Dermis blood vessel endothelial cell (primary cell): ENCODE measurements around the gene PLD5. TPM values are rescaled to one million over a fixed set of nuclear protein-coding genes. Genes with fewer than 3 reads are reported as not detected.
"Not testable (repeated sequence)": the region's sequence is repeated elsewhere in the genome, so short reads cannot be mapped to it uniquely, and the experiment has no call there.

Experiments used
- DNase-seq: peaks from one replicate; pipeline ENCODE4 v3.0.0; 2010
- total RNA-seq: library from RNA; depleted of rRNA; stranded (reverse); fragments of >200 nt; gene quantifications from 2 replicates; pipeline ENCODE4 v1.2.3, GENCODE V29; 2014

PLD5 gene
- total RNA-seq, 1 donor from 2014 or later, result not detected

DNA sequence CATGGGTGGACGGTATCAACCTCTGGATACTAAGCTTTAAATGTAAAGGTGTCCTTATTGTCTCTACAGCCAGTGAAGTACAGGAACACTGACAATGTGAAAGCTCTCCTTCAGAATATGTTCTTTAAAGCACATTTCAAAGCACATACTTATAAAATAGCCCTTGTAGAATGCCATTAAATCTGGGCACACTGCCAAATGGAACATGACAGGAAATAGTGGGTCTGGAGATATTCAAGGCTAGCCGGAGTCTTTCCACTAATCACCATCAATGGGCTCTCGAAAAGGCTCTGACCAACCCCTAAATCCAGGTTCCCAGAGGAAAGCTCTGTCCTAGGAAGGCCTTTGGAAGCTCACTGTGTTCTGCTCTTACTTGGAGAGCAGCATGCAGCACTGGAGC is 46.6 kb downstream of the PLD5 start:
- no peak for DNase-seq

DNA sequence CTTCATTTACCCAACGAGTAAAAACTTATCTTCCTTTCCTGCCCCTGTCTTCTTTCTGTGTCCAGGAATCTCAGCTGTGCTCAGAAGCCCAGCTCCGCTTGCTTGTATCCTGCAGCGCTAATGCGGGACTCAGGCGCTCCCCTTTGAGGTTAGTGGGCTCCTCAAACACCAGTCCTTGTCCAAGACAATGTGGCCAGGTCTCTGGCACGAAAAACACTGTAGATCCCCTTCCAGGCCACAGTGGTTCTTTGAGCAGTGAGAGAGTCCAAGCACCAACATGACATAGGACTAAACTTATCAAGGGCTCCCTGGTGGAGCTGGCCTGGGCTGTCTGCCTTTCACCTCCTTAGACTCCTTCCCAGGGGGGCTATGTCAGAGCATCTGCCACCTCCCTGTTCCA is 53.7 kb downstream of the PLD5 start:
- DNase-seq, result no peak

DNA sequence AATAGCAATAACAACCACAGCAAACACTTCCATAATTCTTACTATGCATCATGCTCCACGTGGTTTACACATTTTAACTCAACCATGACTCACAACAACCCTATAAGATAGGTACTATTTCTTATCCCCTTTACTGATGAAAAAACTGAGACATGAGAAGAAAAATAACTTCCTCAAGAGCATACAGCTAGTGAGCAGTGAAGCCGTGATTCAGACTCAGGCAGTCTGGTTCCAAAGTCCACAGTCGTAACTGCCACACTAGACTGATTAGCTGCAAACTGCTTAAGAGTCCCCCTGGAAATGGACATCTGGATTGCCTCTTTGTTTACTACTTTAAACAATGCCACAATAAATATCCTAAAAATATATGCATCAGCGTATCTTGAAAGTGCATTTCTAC is 55.7 kb downstream of the PLD5 start:
- no peak for DNase-seq

DNA sequence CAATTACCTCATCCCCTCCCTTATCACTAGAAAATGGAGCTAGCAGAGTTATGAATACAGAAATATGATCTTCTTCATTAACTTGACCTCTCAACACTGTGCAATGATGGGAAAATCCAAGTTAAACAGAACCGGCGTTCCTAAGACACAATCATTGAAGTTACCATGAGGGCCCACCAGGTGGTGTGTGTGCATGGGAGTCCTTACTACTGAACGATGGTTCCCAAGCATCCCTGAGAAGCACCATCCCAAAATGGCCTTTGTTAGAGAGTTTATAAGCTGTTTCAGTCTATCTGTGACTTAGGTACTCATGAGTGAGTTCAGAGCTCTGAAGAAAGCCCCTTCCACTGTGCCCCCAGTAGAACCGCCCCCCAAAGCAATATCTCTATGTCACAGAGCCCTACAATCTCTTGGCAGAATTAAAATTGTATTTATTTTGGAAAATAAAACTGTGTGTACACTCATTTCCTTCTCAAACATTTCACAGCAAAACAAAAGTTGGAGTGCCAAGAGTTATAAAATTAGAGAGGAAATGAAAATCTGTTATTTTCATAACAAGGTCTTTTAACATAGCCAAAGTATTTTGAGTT is 56.8 kb downstream of the PLD5 start:
- peak; percentile 64 for DNase-seq

DNA sequence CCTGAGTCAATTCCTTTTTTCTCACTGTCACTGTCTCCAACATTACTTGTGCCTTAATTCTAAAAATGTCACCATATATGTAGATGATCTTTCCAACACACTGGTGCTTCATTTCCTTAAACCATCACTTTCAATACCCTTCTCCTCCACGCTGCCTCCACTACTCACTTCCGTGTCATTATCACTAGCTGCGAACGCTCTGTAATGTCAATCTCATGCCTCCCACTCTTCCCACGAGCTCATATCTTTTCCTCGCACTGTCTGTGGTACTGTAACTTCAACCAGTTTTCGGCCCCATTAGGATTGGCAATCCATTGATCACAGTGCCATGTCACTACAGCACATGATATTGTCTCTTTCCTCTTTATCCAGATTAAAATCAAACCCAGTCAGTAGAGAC is 61.6 kb downstream of the PLD5 start:
- DNase-seq, result no peak

DNA sequence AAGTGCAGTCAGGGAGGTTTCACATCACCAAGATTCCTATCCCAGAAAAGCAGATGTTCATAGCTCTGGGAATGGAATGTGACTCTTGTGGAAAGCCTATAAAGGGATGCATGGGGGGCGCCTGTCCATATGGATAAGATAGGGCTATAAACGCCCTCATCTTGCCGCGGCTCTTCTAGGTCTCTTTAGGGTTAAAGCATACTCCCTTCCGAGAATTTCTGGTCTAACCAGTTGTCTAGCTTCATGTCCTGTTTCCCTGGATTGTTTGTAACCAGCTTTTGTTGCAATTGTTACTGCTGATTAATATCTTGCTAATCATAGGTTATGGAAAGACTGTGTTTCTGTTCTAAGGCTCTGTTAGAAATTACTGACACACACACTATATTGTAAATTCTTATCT is 64.8 kb downstream of the PLD5 start:
- not testable (repeated sequence) for DNase-seq

DNA sequence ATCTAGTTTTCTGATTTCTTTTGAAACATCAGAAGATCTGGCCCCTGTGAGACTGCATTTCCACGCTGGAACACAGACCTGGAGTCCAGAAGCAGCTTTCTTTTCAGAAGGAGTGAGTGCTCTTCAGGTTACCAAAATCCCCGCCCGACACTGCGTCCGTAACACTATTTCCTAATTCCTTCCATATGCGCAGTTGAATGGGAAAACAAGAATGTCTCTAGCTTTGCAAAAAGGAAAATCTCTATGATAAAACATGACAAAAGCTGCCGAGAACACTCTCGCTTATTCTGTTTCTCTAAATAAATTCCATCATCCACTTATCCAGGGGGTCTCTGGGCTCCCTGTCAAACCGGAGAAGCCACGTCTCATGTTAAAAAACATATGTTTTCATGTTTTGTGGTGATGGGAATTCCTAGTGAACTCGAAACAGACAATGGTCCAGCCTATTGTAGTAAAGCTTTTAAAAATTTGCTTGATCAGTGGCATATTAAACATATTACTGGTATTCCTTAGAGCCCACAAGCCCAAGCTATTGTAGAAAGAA is 67.7 kb downstream of the PLD5 start:
- DNase-seq, result no peak

DNA sequence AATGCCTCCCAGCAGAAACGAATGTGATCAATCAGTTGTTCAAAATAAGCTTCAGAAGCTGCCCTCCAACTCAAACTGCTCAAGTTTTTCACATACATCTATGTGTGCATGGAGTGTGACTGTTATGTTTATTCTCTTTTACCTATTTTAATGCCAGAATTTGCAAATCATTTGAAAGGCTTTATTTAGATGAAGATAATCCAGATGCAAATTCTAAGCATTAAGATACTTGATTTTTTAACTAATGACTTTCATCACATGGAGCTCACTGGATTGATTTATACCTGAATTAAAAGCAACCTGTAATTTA is 69.5 kb downstream of the PLD5 start:
- no peak for DNase-seq

DNA sequence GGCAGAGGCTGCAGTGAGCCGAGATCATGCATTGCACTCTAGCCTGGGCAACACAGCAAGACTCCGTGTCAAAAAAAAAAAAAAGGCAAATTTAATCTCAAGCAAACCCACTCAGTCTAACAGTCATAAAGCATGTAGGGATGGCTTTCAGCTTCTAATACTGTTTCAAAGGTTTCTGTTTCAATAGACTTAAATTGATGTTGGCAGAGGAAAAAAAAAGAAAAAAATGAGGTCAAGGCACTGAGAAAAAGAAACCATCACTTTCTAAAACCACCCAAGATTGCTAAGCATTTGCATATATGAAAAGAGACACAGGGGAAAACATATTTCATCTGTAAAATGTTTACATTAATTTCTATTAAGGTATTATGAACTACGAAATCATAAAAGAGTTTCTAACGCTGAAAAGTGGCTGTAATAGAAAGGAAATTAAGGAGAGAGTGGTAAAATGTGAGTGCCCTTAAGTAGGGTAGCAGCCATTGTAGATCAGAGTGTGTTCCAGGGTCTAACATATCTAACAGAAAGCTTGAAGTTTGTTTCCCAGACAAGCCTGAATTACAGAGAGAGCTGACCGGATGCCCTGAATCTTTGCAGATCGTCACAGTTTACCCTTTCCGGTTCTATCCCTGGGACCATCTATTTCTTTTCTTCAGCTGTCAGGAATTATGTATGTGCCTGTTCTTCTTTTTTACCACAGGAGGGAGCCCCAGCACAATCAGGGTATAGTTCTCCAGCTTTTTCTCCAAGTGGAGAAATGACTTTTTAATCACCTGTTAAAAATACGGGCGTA is 70.0 kb downstream of the PLD5 start:
- peak; percentile 60 for DNase-seq

DNA sequence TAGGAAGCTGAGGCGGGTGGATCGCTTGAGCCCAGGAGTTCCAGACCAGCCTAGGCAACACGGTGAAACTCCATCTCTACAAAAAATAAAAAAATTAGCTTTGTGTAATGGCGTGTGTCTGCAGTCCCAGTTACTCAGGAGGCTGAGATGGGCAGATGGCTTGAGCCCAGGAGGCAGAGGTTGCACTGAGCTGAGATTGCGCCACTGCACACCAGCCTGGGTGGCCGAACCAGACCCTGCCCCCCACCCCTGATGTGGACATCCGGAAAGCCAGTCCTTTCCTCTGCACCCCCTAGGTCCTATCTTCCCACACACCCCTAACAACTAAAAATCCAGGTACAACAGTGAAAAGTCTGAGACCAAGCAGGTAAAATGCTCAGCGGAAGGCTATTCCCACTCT is 71.9 kb downstream of the PLD5 start:
- no peak for DNase-seq

DNA sequence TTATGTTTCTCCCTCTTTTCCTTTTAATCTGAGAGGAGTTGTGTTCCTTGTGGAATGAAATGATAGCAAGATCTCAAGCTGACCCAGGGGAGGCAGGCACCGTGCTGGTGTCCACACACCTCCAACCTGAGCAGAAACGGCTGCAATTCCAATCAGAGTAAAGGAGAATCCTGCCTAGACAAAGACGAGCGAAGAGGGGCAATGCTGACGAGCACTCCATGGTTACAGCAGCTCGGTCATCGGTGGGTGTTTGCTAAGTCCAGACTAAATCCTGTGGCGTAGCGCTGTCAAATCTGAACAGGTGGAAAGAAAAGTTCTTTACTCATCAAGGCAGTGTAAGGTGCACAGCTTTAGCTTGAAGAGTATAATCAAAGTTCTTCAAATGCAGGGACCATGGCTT is 74.8 kb downstream of the PLD5 start:
- no peak for DNase-seq

DNA sequence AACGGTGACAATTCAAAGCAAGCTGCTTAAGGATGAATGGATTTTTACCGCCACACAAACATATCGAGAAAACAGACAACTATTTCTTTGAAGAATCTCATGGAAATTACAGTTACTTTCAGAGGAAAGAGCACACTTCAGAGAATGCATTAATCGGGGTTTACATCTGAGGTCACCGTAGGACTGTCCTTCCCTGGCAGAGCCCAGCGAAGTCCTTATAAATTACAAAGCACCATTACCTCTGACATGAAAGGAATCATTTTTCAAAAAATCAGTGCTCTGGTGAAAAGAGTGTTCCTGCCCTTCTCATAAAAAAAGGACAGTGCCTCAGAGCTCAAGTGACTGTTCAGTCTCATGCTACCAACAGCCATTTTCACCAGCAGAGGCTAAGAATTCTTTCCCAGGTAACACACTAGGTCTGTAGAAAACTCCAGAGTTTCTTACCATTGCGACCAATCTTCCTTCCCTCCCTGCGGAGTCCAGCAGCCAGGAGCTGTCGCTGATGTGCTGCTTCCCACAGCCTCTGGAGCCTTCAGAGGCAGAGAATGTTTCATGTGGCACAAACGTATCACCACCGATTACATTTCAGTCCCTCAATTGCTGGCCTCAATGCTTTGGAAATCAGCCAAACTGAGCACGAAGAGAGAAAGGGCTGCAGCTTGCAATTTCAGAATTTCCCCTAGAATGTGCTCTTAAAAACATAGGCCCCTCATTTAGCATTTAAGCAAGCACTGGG is 75.4 kb downstream of the PLD5 start:
- DNase-seq, result no peak

DNA sequence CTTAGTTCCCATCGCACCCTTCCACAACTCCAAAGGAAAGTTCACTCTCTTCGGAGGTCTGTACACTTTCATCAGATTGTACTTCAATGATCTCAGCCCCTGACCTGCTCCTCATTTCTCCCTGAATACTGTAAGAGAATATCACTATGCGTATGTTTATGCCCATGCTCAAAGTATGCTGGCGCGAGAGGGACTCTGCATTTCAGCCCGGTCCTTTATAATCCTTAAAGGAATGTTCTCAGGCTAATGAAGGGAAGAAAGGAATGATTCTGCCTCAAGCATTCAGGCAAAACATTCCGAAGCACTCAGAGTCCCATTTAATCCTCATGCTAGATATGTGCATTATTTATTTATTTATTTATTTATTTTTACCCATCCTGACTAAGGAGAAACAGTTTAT is 76.8 kb downstream of the PLD5 start:
- DNase-seq, result no peak

DNA sequence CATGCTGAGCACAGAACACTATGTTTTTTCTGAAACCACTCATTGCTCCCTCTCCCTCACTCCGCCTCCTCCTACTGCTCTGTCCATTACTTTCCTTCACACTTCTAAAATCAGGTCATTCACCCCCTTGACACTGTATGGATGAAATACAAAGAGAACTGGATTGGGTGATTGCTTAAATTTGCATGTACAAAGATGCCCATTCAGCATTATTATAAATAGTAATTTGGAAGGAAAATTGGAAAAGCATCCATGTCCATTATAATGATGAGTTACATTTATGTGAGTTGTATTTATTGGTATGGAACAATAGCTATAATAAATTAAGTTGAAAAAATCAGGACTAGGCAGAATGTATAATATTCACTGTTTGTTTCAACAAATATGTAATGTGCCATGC is 83.7 kb downstream of the PLD5 start:
- DNase-seq, result no peak

DNA sequence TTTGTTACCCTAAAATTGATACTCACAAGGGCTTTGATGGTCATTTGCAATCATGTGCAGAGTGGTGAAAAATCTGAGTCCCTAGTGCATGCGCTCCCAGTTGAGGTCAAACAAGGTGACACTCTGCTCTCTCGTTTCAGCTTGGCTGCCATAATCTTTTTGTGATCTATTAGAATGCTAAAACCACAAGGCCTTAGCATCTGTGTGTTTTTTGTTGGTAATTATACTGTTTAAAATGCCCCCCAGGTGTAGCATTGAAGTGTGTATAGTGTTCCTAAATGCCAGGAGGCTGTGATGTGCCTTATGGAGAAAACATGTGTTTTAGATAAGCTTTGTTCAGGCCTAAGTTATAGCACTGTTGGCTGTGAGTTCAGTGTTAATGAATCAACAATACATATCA is 89.3 kb downstream of the PLD5 start:
- no peak for DNase-seq

DNA sequence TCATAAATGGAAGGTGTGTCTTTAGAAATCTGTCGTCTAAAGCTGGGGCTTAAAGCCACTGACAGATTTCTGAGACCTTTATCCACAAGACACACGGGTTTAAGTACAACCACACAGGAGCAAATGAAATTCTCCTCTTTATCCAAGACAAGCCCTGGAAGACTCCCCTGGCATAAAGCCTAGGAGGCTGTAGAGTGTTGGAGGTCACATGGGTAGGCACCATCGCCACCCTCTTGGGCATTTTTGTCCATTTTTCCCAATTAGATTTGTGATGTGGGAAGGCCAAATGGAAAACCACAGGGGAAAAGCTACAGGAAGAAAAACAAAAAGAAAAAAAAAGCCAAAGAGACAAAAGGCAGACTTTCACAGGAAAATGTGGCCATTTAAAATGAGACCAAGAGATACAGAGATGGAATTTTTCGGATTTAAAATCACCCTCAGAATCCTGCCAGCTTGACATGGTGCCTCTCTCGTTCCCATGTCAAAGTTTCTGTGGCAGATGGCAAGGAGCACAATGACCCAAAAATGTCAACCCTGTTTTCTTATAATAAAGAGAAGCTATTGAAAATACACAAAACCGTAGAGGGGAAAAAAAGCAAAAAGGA is 91.9 kb downstream of the PLD5 start:
- DNase-seq, result no peak

DNA sequence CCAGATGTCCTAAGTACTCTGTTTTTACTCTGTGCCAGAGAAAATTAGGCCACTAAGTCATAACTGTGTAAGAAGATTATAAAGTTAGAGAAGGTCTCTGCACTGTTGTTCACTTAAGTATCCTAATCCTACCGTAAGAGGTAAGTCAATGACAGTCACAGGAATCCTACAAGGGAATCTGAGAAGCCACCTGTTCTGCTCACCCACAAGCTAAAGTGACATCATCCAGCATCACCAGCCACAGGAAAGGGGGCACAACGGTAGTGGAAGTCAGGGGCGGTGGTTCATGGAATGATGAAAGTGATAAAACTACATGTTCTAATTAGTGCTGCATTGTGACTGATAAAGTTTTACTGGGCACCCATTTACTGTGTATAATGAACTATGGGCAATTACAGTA is 92.7 kb downstream of the PLD5 start:
- DNase-seq, result no peak

DNA sequence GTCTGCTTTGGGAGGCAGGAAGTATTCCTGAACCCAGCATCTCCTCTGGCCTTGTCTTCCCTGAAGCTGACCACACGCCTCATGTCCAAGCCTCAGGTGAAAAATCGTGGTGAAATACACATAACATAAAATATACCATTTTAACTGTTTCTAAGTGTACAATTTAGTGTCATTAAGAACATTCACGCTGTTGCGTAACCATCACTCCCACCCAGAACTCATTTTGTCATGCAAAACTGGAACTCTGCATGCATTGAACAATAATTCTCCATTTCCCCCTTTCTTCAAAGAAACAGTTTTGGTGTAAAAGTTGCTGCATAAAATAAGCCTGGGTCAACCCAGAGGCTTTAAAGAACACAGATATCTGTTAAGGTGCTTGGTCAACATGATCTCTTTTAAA is 93.5 kb downstream of the PLD5 start:
- DNase-seq, result no peak

DNA sequence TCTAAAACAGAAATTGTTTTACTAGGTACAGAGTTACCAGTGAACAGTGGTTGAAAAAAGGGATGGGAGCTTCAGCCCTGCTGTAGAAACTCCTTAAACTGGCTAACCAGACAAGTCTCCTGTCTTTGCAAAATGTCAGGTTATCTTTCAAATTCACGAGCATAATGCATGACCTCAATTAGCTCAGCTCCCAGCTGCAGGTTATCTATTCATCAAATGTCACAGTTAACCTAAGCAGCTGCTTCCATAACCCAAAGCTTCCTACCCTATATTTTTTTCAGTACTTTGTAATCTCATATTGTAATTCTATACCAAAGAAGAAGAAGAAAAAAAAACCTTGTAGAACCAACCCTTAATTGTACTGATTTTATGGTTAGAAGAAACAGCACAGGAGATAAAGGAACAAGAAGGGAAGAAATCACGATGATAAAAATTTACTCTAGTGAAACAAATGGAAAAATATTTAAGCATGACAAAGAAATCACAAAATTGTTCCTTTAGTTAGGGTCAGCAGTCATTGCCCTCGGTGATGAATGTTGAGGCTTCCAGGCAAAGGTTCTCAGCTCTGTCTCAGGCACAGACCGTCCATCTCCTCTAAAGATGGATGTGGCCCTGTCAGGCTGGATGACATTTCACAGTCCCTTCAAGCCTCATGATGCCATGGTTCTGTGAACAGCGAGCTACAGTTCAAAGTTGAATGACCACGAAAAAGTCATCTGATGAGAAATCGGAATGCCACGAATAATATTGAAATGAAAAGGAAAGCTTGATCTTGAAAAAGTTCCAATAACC is 95.9 kb downstream of the PLD5 start:
- no peak for DNase-seq

DNA sequence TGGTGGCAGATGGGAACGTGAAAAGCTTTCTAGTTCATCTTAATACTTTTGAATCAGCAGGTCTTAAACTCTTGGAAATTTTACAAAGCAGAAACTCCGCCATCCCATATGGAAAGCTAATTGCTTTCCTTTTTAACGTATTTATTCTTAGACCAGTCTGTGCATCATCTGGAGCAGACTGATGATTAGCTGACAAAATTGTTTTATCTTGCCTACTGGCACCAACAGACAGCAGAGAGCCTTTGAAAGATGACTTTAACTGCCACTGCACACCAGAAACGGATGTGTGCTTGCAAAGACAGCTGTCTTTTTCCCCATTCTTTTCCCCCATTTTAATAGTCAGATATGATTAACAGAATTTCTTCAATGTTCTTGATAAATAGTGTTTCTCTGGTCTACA is 97.0 kb downstream of the PLD5 start:
- no peak for DNase-seq

DNA sequence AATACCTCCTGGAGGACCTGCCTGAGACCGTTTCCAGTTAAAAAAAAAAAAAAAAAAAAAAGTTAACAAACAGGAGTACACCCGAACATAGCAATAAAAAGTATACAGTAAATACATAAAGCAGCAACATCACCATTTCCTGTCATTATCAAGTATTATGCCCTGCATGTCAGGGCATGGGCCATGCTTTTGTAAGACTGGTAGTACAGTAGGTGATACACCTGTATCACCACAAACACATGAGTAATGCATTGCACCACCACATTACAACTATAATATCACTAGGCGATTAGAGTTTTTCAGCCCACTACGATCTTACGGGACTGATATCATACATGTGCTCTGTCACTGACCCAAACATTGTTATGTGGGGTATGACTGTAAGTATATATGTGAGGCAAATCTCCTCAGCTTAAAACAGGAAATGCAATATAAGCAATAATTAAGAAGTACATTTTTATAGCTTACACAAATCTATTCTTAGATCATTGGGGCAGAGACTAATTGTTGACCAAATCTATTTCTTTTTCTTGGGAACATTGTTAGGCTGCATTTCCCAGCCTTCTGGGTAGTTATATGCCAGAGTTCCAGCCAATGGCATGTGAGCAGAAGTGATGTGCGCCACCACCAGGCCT is 98.1 kb downstream of the PLD5 start:
- DNase-seq, result no peak

DNA sequence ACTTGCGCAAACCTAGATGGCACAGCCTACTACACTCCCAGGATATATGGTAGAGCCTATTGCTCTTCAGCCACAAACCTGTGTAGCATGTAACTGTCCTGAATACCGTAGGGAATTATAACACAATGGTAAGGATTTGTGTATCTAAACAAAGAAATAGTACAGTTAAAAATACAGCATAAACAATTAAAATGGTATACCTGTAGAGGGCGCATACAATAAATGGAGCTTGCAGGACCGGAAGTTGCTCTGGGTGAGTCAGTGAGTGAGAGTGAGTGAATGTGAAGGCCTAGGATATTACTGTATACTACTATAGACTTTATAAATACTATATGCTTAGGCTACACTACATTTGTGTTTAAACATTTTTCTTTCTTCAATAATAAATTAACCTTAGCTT is 99.3 kb downstream of the PLD5 start:
- no peak for DNase-seq
